Activated CD4-positive, alpha-beta T cell treated with anti-CD3 and anti-CD28 coated beads for 48 hours (primary cell): ENCODE results near the gene MYBPC3.

Experiments used
- DNase-seq: peaks from one replicate; pipeline ENCODE4 v3.0.0-alpha.2; 2020

MYBPC3 gene

GRCh38 chr11:47356129-47356997, 3.9 kb upstream of the MYBPC3 start:
- DNase-seq: no peak

- DNase-seq: peak; percentile 78
Observed at GRCh38 chr11:47355283-47356128, 3.0 kb upstream of the MYBPC3 start.

GRCh38 chr11:47354913-47355282, 2.4 kb upstream of the MYBPC3 start:
- no peak for DNase-seq

GRCh38 chr11:47353978-47354774, 1.7 kb upstream of the MYBPC3 start:
- DNase-seq: no peak

GRCh38 chr11:47351156-47352126, 1.1 kb downstream of the MYBPC3 start:
- no peak for DNase-seq

GRCh38 chr11:47350315-47350714, 2.2 kb downstream of the MYBPC3 start:
- no peak for DNase-seq

GRCh38 chr11:47349521-47350095, 2.9 kb downstream of the MYBPC3 start:
- DNase-seq: no peak

- peak; percentile 29 for DNase-seq
Observed at GRCh38 chr11:47348859-47349258, 3.6 kb downstream of the MYBPC3 start.

GRCh38 chr11:47348131-47348802, 4.2 kb downstream of the MYBPC3 start:
- DNase-seq: no peak

GRCh38 chr11:47347137-47347536, 5.4 kb downstream of the MYBPC3 start:
- no peak for DNase-seq

- DNase-seq: no peak
Observed at GRCh38 chr11:47345890-47346563, 6.5 kb downstream of the MYBPC3 start.

GRCh38 chr11:47342854-47343253, 9.6 kb downstream of the MYBPC3 start:
- no peak for DNase-seq

- DNase-seq: no peak
Observed at GRCh38 chr11:47342036-47342803, 10.3 kb downstream of the MYBPC3 start.

GRCh38 chr11:47340980-47341775, 11.3 kb downstream of the MYBPC3 start:
- no peak for DNase-seq

- no peak for DNase-seq
Observed at GRCh38 chr11:47340010-47340409, 12.5 kb downstream of the MYBPC3 start.

- DNase-seq: no peak
Observed at GRCh38 chr11:47338396-47339241, 13.9 kb downstream of the MYBPC3 start.

GRCh38 chr11:47337229-47337924, 15.1 kb downstream of the MYBPC3 start:
- DNase-seq: no peak
